Peyer's patch (tissue), 4 donors: ENCODE results near the gene PNLIP. TPM values are rescaled to one million over a fixed set of nuclear protein-coding genes. Genes with fewer than 3 reads are reported as not detected.

Source experiments
- DNase-seq, 3 donors: peaks; one replicate each; pipeline ENCODE4 v3.0.0-alpha.2; 2017 to 2019
- H3K27ac ChIP-seq, 4 donors: fragments of 200-600 bp; sonication (generic); one replicate each; pipeline ENCODE4 v1.5.1; 2016 to 2019
- H3K27me3 ChIP-seq, 2 donors: fragments of 200-600 bp; sonication (generic); one replicate each; pipeline ENCODE4 v1.5.1; 2019
- H3K36me3 ChIP-seq, 3 donors: fragments of 200-600 bp; sonication (generic); one replicate each; pipeline ENCODE4 v1.5.1; 2016 to 2019
- H3K4me1 ChIP-seq, 4 donors: fragments of 200-600 bp; sonication (generic); one replicate each; pipeline ENCODE4 v1.5.1; 2016 to 2019
- H3K4me3 ChIP-seq, 4 donors: fragments of 200-600 bp; sonication (generic); 1 replicate in 3 of 4; 2 replicates in 1 of 4; pipeline ENCODE4 v1.5.1; 2016 to 2019; ENCODE audit warnings: mild to moderate bottlenecking in 1 of 4
- H3K9me3 ChIP-seq, 4 donors: fragments of 200-600 bp; sonication (generic); one replicate each; pipeline ENCODE4 v1.5.1; 2016 to 2019; ENCODE audit warnings: mild to moderate bottlenecking in 1 of 4
- POLR2A ChIP-seq, 2 donors: fragments of 450-650 bp; IDR thresholded peaks; one replicate each; pipeline ENCODE4 v1.5.1; 2017; ENCODE audit warnings: antibody characterized with exemption in 2 of 2, mild to moderate bottlenecking in 2 of 2, moderate library complexity in 2 of 2
- small RNA-seq, 2 donors: library from RNA; depleted of rRNA; stranded (forward); fragments of <200 nt; gene quantifications; one replicate each; pipeline ENCODE3, GENCODE V24; 2016
- total RNA-seq, 4 donors: library from RNA; depleted of rRNA; stranded (reverse); fragments of >200 nt; gene quantifications; one replicate each; pipeline ENCODE4 v1.1.0, GENCODE V29; 2016
- TF ChIP-seq, protein P1 (sequence below), 6 experiments: fragments of 450-650 bp in 4 of 6; fragments of 200-600 bp in 2 of 6; sonication (generic) in 1 of 6; IDR thresholded peaks; one replicate each; pipeline ENCODE4 v1.5.1; 2017 to 2019; ENCODE audit warnings: antibody characterized with exemption in 6 of 6, mild to moderate bottlenecking in 3 of 6, moderate library complexity in 1 of 6

Gene PNLIP
- total RNA-seq, 4 donors from 2014 or later, result not detected

DNA sequence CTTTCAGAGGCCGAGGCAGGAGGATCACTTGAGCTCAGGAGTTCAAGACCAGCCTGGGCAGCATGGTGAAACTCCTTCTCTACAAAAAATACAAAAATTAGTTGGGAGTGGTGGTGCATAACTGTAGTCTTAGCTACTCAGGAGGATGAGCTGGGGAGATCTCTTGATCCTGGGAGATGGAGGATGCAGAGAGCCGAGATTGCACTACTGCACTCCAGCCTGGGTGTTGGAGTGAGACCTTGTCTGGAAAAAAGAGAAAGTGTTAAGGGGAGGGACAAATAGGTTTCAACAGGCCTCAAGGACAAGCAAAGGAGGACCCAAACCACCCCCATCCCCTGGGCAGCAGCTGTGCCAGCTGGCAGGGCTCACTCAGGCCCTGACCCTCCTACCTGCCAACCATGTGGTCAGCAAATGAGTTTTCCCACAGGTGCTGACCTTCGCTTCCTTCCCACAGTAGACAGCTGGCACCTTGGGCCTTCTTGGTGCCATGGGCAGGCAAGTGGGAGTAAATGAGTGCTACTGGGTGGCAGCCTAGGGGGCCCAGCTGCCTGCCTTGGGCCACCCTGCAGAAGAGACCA is 69.6 kb downstream of the PNLIP start:
- no peak overlapping the region for H3K27ac ChIP-seq
- no peak overlapping the region for H3K4me3 ChIP-seq
- H3K27me3 ChIP-seq, result no peaks in the 10 kb centered on the region
- no peaks in the 10 kb centered on the region for H3K9me3 ChIP-seq
- H3K4me1 ChIP-seq, result peaks cover 0 to 7% (median 3%) of the 10 kb centered on the region in 4 donors
- H3K36me3 ChIP-seq, result no peaks in the 10 kb centered on the region
- no peak for DNase-seq
- TF ChIP-seq, protein P1, sequence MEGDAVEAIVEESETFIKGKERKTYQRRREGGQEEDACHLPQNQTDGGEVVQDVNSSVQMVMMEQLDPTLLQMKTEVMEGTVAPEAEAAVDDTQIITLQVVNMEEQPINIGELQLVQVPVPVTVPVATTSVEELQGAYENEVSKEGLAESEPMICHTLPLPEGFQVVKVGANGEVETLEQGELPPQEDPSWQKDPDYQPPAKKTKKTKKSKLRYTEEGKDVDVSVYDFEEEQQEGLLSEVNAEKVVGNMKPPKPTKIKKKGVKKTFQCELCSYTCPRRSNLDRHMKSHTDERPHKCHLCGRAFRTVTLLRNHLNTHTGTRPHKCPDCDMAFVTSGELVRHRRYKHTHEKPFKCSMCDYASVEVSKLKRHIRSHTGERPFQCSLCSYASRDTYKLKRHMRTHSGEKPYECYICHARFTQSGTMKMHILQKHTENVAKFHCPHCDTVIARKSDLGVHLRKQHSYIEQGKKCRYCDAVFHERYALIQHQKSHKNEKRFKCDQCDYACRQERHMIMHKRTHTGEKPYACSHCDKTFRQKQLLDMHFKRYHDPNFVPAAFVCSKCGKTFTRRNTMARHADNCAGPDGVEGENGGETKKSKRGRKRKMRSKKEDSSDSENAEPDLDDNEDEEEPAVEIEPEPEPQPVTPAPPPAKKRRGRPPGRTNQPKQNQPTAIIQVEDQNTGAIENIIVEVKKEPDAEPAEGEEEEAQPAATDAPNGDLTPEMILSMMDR (IDR thresholded peaks at IDR 0.05), result no peak
- TF ChIP-seq POLR2A (IDR thresholded peaks at IDR 0.05), result no peak

Small RNA genes lying within 50 kb of the gene (small RNA-seq; reads per million reads assigned to genes)
- 0 reads per million in 2 donors for gene RNU6-1090P

Other genes starting within 250 kb of the PNLIP start
- gene CCDC172, start 221.5 kb upstream of the PNLIP start, total RNA-seq, result not detected
- under 1 TPM in 1 of 4 donors, not detected in 3; 0.40 TPM for gene PNLIPRP3, start 118.1 kb upstream of the PNLIP start, total RNA-seq
- not detected for gene PNLIPRP1, start 45.0 kb downstream of the PNLIP start, total RNA-seq
- gene PNLIPRP2, start 75.0 kb downstream of the PNLIP start, total RNA-seq, result 100 to 1,000 TPM in 2 of 4 donors, 10 to 100 TPM in 1, 1 to 10 TPM in 1; 9.9 to 161 (median 76.5) TPM
- 10 to 100 TPM in 1 of 4 donors, 1 to 10 TPM in 3; 2.6 to 15.7 (median 6.8) TPM for gene HSPA12A, start 196.6 kb downstream of the PNLIP start, total RNA-seq